Kidney (tissue), 14 donors: ENCODE results near the gene NTMT2. TPM values are rescaled to one million over a fixed set of nuclear protein-coding genes. Genes with fewer than 3 reads are reported as not detected.
A peak's percentile ranks its signal among the peaks of the same experiment; 100 is the strongest.

Experiments
- DNase-seq, 5 donors: peaks; one replicate each; pipeline ENCODE4 v3.0.0-alpha.2; 2013 to 2020
- FAIRE-seq: peaks from 2 replicates; lab custom pipeline; 2012; peaks lifted over from hg19 to GRCh38; lab: Jason Lieb, UNC
- H3K27ac ChIP-seq, 2 donors: one replicate each; pipeline ENCODE4 v1.7.0; 2013; ENCODE audit warnings: low read depth in 2 of 2, low read length in 2 of 2, inconsistent platforms in 1 of 2
- H3K27me3 ChIP-seq: one replicate; pipeline ENCODE4 v1.7.1; 2013; ENCODE audit warnings: low read length, inconsistent platforms; ENCODE audit not compliant: control insufficient read depth, insufficient read depth
- H3K36me3 ChIP-seq, 3 donors: one replicate each; pipeline versions ENCODE4 v1.7.0 to v1.7.1; 2013; ENCODE audit warnings: low read length in 3 of 3, control low read depth in 1 of 3, inconsistent platforms in 1 of 3; ENCODE audit not compliant: insufficient read depth in 3 of 3, control insufficient read depth in 2 of 3
- H3K4me1 ChIP-seq, 3 donors: one replicate each; pipeline versions ENCODE4 v1.7.0 to v1.7.1; 2013; ENCODE audit warnings: low read length in 3 of 3, inconsistent platforms in 1 of 3, low read depth in 1 of 3; ENCODE audit not compliant: control insufficient read depth in 2 of 3, insufficient read depth in 2 of 3
- H3K4me3 ChIP-seq, 3 donors: one replicate each; pipeline versions ENCODE4 v1.7.0 to v1.8.1; 2013; ENCODE audit warnings: low read length in 3 of 3, control low read depth in 1 of 3, inconsistent platforms in 1 of 3
- H3K9ac ChIP-seq, 3 donors: one replicate each; pipeline versions ENCODE4 v1.7.0 to v1.7.1; 2013; ENCODE audit warnings: low read length in 3 of 3, control low read depth in 1 of 3, inconsistent platforms in 1 of 3
- H3K9me3 ChIP-seq, 3 donors: one replicate each; pipeline versions ENCODE4 v1.7.0 to v1.7.1; 2013; ENCODE audit warnings: low read length in 3 of 3, control low read depth in 1 of 3, inconsistent platforms in 1 of 3; ENCODE audit not compliant: control insufficient read depth in 2 of 3, insufficient read depth in 1 of 3
- intact Hi-C: fragments of 100-400 bp; cut with DNase I; formaldehyde crosslinking; loops from one replicate; pipeline ENCODE4 v1.11.1; 2022
- polyA plus RNA-seq: library from polyadenylated mRNA; stranded (reverse); fragments of 350-450 nt; fragmentation: Illumina TruSeq; extraction: RNeasy Lipid Tissue Mini Kit (QIAGEN cat#74804); gene quantifications from one replicate; pipeline ENCODE4 v1.2.3, GENCODE V29; 2014; ENCODE audit warnings: low read depth, low replicate concordance; ENCODE audit not compliant: insufficient read depth
- total RNA-seq: library from RNA; stranded (reverse); fragmentation: NEBNext Ultra II Directional; extraction: Animal tissue kit (Norgen Biotek cat#: 25700); gene quantifications from one replicate; pipeline ENCODE4 v1.2.1, GENCODE V29; 2021
- TF ChIP-seq, protein P1 (sequence below): IDR thresholded peaks from 3 replicates; pipeline ENCODE4 v1.5.1; 2012; ENCODE audit warnings: mild to moderate bottlenecking, moderate library complexity, borderline replicate concordance; ENCODE audit not compliant: insufficient read depth; ENCODE audit errors: extremely low read depth
- donor health status: control.
- donor health status: control.
- donor health status: control.
- donor health status: control.
- donor health status: control.
- donor health status: DM: yes; HTN: yes; CAD: no.
- donor health status: Normal renal cell carcinoma (clear cell type).

The NTMT2 gene
- total and polyA plus RNA-seq, 2 donors from 2014 or later, result not detected

DNA sequence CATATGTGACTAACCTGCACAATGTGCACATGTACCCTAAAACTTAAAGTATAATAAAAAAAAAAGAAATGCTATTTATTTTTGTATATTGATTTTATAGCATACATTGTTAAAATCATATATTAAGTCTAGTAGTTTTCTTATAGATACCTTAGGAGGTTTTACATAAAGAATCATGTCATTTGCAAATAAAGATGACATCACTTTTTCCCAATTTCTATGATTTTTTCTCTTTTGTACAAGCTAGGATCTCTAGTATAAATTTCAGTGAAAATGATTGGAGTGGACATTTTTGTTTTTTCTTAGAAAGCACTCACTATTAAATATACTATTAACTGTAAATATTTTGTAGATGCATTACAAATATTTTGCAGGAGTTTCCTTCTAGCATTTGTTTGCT, 20.5 kb upstream of the NTMT2 start:
- FAIRE-seq, result no peak
- H3K27me3 ChIP-seq, result no peaks in the 10 kb centered on the region

DNA sequence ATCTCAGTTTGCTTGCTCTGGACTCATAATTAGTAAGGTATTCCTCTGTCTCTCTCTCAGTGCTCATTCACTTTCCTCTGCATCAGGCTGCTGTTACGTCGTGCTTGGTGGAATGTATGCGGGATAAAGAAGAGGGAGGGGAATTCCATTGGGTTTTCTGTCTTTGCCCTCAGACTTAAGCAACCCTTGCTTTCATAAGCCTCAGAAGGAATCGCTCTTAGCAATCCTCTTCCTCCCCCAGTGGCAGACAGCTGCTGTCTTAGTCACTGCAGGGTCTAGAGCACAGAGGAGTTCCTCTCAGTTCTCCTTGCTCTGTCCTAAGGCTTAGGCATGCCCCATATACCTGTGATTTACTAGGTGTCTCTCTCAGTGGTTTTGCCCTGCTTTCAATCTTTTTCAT, 19.1 kb upstream of the NTMT2 start:
- no peak overlapping the region for H3K9ac ChIP-seq
- TF ChIP-seq, protein P1, sequence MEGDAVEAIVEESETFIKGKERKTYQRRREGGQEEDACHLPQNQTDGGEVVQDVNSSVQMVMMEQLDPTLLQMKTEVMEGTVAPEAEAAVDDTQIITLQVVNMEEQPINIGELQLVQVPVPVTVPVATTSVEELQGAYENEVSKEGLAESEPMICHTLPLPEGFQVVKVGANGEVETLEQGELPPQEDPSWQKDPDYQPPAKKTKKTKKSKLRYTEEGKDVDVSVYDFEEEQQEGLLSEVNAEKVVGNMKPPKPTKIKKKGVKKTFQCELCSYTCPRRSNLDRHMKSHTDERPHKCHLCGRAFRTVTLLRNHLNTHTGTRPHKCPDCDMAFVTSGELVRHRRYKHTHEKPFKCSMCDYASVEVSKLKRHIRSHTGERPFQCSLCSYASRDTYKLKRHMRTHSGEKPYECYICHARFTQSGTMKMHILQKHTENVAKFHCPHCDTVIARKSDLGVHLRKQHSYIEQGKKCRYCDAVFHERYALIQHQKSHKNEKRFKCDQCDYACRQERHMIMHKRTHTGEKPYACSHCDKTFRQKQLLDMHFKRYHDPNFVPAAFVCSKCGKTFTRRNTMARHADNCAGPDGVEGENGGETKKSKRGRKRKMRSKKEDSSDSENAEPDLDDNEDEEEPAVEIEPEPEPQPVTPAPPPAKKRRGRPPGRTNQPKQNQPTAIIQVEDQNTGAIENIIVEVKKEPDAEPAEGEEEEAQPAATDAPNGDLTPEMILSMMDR, result no peak
- no peak for FAIRE-seq
- H3K4me3 ChIP-seq, result no peak overlapping the region
- H3K36me3 ChIP-seq, result no peaks in the 10 kb centered on the region
- no peak overlapping the region for H3K27ac ChIP-seq
- peaks cover 0 to 6% (median 0%) of the 10 kb centered on the region in 3 donors for H3K9me3 ChIP-seq
- H3K27me3 ChIP-seq, result no peaks in the 10 kb centered on the region
- intact Hi-C loops, result no loop called here
- peak in 3 of 5 donors; percentile 23 to 66 (median 50) for DNase-seq
- H3K4me1 ChIP-seq, result no peaks in the 10 kb centered on the region

More for the DNA sequence above, 20.5 kb upstream of the NTMT2 start:
- Histone ChIP-seq H3K36me3 (no peaks in the 10 kb centered on the region), H3K9ac (no peak overlapping the region), H3K9me3 (peaks cover 0 to 6% (median 0%) of the 10 kb centered on the region in 3 donors), H3K4me1 (no peaks in the 10 kb centered on the region), H3K4me3 (no peak overlapping the region), H3K27ac (no peak overlapping the region)
- intact Hi-C loops, result no loop called here
- no peak for DNase-seq
- TF ChIP-seq, protein P1, result no peak

DNA sequence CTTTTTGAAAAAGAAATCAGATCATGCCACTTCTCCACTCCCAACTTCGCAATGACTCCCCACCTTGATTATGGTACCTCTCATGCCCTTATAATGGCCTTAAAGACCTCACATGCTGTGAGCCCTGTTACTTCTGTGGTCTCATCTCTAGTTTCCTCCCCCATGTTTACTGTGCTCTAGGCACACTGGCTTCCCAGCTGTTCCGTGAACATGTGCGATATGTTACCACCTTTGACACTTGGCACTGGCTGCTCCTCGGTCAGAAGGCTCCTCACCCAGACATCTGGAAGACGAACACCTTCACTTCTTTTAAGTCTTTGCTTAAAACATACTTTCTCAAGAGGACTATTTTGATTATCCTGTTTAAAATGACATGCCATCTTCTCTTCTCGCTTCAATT, 14.3 kb upstream of the NTMT2 start:
- Histone ChIP-seq H3K36me3 (no peaks in the 10 kb centered on the region), H3K9me3 (no peaks in the 10 kb centered on the region), H3K9ac (no peak overlapping the region), H3K27me3 (no peaks in the 10 kb centered on the region), H3K4me1 (no peaks in the 10 kb centered on the region), H3K4me3 (no peak overlapping the region), H3K27ac (no peak overlapping the region)
- peak in 2 of 5 donors; percentile 3 to 21 for DNase-seq
- no peak for FAIRE-seq
- TF ChIP-seq, protein P1, result no peak
- intact Hi-C loops, result no loop called here

DNA sequence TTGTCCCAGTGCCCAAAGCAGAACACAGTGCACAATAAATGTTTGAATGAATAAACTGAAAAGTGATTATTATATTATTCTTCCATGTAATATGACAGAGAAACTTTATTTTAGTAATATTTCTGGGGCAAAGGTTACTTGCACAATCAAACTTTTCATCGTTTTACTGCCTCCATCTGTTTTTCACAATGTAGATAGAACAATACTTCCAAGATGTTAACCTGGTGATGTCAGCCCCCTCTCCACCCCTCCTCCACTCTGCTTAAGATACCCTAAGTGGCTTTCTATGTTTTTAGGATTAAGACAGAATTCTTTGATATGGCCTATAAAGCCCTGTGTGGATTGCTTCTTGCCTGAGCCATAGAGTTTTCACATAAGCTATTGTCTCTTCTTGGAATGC, 13.8 kb upstream of the NTMT2 start:
- DNase-seq (no peak), FAIRE-seq (no peak)
- H3K27ac ChIP-seq, result no peak overlapping the region
- no peak overlapping the region for H3K4me3 ChIP-seq
- TF ChIP-seq, protein P1, result no peak
- no peaks in the 10 kb centered on the region for H3K27me3 ChIP-seq
- no peaks in the 10 kb centered on the region for H3K36me3 ChIP-seq
- intact Hi-C loops, result no loop called here
- no peak overlapping the region for H3K9ac ChIP-seq
- no peaks in the 10 kb centered on the region for H3K9me3 ChIP-seq
- H3K4me1 ChIP-seq, result no peaks in the 10 kb centered on the region
